GM12874 (cell line): Measurements from ENCODE around the gene PITX1.

ENCODE experiments used
- TF ChIP-seq, protein P1 (sequence below): IDR thresholded peaks from 2 replicates; pipeline ENCODE4 v1.5.1; 2011; ENCODE audit warnings: low read depth, mild to moderate bottlenecking, control low read depth, low read length, moderate library complexity; ENCODE audit not compliant: insufficient read depth

Gene PITX1

GRCh38 chr5:135059000-135059923 lies 25.2 kb upstream of the PITX1 start:
- TF ChIP-seq, protein P1, sequence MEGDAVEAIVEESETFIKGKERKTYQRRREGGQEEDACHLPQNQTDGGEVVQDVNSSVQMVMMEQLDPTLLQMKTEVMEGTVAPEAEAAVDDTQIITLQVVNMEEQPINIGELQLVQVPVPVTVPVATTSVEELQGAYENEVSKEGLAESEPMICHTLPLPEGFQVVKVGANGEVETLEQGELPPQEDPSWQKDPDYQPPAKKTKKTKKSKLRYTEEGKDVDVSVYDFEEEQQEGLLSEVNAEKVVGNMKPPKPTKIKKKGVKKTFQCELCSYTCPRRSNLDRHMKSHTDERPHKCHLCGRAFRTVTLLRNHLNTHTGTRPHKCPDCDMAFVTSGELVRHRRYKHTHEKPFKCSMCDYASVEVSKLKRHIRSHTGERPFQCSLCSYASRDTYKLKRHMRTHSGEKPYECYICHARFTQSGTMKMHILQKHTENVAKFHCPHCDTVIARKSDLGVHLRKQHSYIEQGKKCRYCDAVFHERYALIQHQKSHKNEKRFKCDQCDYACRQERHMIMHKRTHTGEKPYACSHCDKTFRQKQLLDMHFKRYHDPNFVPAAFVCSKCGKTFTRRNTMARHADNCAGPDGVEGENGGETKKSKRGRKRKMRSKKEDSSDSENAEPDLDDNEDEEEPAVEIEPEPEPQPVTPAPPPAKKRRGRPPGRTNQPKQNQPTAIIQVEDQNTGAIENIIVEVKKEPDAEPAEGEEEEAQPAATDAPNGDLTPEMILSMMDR = no peak

DNA sequence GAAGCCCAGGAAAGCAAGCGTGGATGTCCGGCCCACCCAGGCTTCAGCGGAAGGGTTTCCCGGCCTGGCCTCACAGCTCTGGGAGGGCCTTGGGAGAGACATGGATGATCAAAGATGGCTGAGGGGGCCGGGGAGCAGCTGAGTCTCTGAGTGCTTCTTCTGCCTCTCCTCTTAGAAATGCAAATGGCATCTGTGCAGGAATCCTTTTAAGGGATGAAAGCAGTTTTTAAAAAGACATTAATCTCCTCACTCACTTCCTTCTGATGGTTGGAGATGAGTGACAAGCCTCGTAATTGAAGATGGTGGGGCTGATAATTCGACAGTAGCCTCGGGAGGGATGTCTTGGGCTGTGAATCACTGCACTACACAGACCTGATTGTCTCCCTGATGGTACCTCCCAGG lies 24.3 kb upstream of the PITX1 start:
- TF ChIP-seq, protein P1 = no peak

DNA sequence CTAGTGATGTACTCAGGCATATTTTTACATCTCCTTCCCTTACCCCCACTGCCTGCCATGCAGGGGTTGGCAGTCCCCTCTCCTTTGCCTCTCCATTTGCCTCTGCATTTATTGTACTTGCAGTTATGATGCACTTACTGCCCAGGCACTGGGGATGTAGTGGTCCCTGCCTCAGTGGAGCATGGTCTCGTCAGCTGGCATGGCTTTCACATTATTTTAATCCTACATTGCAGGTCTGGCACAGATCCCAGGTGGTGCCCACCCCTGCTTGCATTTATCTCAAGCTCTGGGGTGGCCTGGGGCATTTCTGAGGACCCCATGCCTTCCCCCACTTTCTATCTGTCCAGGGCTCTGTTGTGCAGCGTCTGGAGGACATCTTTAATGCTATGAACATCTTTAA lies 23.2 kb upstream of the PITX1 start:
- TF ChIP-seq, protein P1 = no peak

- TF ChIP-seq, protein P1 = no peak
These were observed 22.4 kb upstream of the PITX1 start for GRCh38 chr5:135056316-135057030.

GRCh38 chr5:135055396-135055795 lies 21.4 kb upstream of the PITX1 start:
- TF ChIP-seq, protein P1 = no peak

DNA sequence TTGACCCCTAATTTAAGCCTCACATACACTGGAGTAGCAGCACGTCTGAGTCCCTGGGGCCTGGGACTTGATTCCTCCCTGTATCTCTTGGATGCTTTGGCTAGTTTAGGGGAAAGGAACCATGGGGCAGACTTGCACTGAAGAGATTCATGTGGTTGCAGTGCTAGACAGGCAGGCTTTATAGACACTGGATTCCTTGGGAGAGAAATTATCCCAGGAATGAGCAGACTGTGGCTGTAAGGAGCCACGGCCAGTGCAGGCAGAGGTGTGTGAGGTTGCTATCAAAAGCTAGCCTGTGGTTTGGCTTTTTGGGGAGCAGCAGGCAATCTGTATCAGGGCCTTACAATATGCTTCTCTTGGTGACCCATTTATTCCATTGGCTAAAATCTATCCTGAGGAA lies 20.5 kb upstream of the PITX1 start:
- TF ChIP-seq, protein P1 = no peak

DNA sequence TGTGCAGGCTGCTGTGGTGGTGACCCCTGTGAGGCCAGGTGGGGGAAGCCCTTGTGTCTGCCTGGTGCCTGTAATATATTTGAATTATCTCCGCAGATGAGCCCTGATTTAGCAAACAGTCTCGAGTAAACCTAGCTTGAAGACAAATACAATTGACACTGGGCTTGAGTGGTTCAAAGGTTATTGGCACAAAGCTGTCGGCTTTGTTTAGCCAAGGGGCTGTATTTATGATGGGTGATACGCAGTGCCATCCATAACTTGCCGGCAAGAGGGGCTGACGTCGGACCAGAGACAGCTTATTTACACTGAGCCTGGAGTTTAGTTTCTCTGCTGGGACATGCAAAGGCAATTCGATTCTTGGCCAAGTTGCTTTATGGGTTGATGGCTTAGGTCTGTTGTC lies 20.0 kb upstream of the PITX1 start:
- TF ChIP-seq, protein P1 = no peak
